Sigmoid colon (tissue), 7 donors: ENCODE data around the gene PJA2. TPM values are rescaled to one million over a fixed set of nuclear protein-coding genes. Genes with fewer than 3 reads are reported as not detected.
"Not testable (repeated sequence)": the region's sequence is repeated elsewhere in the genome, so short reads cannot be mapped to it uniquely, and the experiment has no call there.

ENCODE experiments used
- DNase-seq: peaks from one replicate; pipeline ENCODE4 v3.0.0-alpha.2; 2019
- H3K27ac ChIP-seq, 4 donors: fragments of 200-600 bp; sonication (generic); one replicate each; pipeline ENCODE4 v1.5.1; 2016 to 2019; ENCODE audit warnings: mild to moderate bottlenecking in 1 of 4
- H3K27me3 ChIP-seq, 3 donors: fragments of 200-600 bp; sonication (generic); one replicate each; pipeline ENCODE4 v1.5.1; 2019; ENCODE audit warnings: mild to moderate bottlenecking in 1 of 3
- H3K36me3 ChIP-seq, 4 donors: fragments of 200-600 bp; sonication (generic); one replicate each; pipeline ENCODE4 v1.5.1; 2016 to 2019
- H3K4me1 ChIP-seq, 4 donors: fragments of 200-600 bp; sonication (generic); one replicate each; pipeline ENCODE4 v1.5.1; 2017 to 2019
- H3K4me3 ChIP-seq, 4 donors: fragments of 200-600 bp; sonication (generic); one replicate each; pipeline ENCODE4 v1.5.1; 2017 to 2019; ENCODE audit warnings: mild to moderate bottlenecking in 2 of 4, moderate library complexity in 1 of 4
- H3K9me3 ChIP-seq, 4 donors: fragments of 200-600 bp in 3 of 4; sonication (generic) in 3 of 4; one replicate each; pipeline versions ENCODE4 v1.5.1 to v1.6.1; 2013 to 2019
- CTCF ChIP-seq, 4 experiments: fragments of 450-650 bp in 3 of 4; fragments of 200-600 bp in 1 of 4; IDR thresholded peaks; one replicate each; pipeline ENCODE4 v1.5.1; 2016 to 2019; ENCODE audit warnings: antibody characterized with exemption in 4 of 4, mild to moderate bottlenecking in 3 of 4, moderate library complexity in 2 of 4
- EP300 ChIP-seq, 4 donors: sonication (generic); formaldehyde crosslinking; IDR thresholded peaks; one replicate each; pipeline ENCODE4 v1.6.1; 2017; ENCODE audit warnings: antibody characterized with exemption in 4 of 4
- POLR2A ChIP-seq, 2 donors: fragments of 450-650 bp; IDR thresholded peaks; one replicate each; pipeline ENCODE4 v1.6.1; 2016; ENCODE audit warnings: antibody characterized with exemption in 2 of 2, mild to moderate bottlenecking in 2 of 2, moderate library complexity in 2 of 2
- POLR2AphosphoS5 ChIP-seq, 4 donors: sonication (generic); formaldehyde crosslinking; IDR thresholded peaks; one replicate each; pipeline ENCODE4 v1.6.1; 2017; ENCODE audit warnings: antibody characterized with exemption in 4 of 4
- WGBS, 2 donors: extraction: QIAGEN DNeasy Blood & Tissue Kit; methylation state at CpG; one replicate each; pipeline ENCODE4 v1.1.7; 2013; 5-methylcytosine and 5-hydroxymethylcytosine counted together
- intact Hi-C: fragments of 100-400 bp; cut with DNase I; formaldehyde crosslinking; loops from one replicate; pipeline ENCODE4 v1.15.1; 2023
- polyA plus RNA-seq, 3 donors: library from polyadenylated mRNA; stranded (reverse); fragments of 200-250 nt; gene quantifications; one replicate each; pipeline ENCODE4 v1.2.3, GENCODE V29; 2013
- total RNA-seq, 4 donors: library from RNA; depleted of rRNA; stranded (reverse); fragments of >200 nt; gene quantifications; one replicate each; pipeline ENCODE4 v1.1.0, GENCODE V29; 2016
- donor health status: healthy with polysubstance abuse.
- donor health status: Bipolar disorder and iron deficiency.
- donor health status: healthy.

PJA2 gene
- total and polyA plus RNA-seq, 7 donors = 35.4 to 213 (median 163) TPM

GRCh38 chr5:109426075-109426474, 16.3 kb upstream of the PJA2 start:
- no peaks in the 10 kb centered on the region for H3K27me3 ChIP-seq
- no peak for DNase-seq
- 95 to 97% methylated on average over 3 of the region's 3 CpGs for WGBS, 2 donors
- H3K4me3 ChIP-seq = no peak overlapping the region
- intact Hi-C loops = loop anchor here (10.0 kb wide), 1 partner anchor 741 kb away; no protein-coding TSS in a partner anchor
- peaks cover 0 to 12% (median 5%) of the 10 kb centered on the region in 4 donors for H3K4me1 ChIP-seq
- no peak for TF ChIP-seq EP300 (IDR thresholded peaks at IDR 0.05)
- no peak for TF ChIP-seq POLR2AphosphoS5 (IDR thresholded peaks at IDR 0.05)
- no peak for TF ChIP-seq POLR2A (IDR thresholded peaks at IDR 0.05)
- TF ChIP-seq CTCF (IDR thresholded peaks at IDR 0.05) = no peak
- H3K27ac ChIP-seq = no peak overlapping the region
- H3K36me3 ChIP-seq = no peaks in the 10 kb centered on the region
- H3K9me3 ChIP-seq = no peaks in the 10 kb centered on the region

- H3K36me3 ChIP-seq, H3K9me3 ChIP-seq, DNase-seq, H3K4me3 ChIP-seq, H3K27me3 ChIP-seq, H3K27ac ChIP-seq: not testable (repeated sequence)
- intact Hi-C loops = loop anchor here (10.0 kb wide), 1 partner anchor 741 kb away; no protein-coding TSS in a partner anchor
- peaks cover 0 to 12% (median 5%) of the 10 kb centered on the region in 4 donors for H3K4me1 ChIP-seq
- WGBS, 2 donors = 94% methylated on average over 5 of the region's 5 CpGs
These were observed 15.7 kb upstream of the PJA2 start for GRCh38 chr5:109425521-109425920.

- TF ChIP-seq POLR2AphosphoS5 (IDR thresholded peaks at IDR 0.05) = no peak
- no peak for TF ChIP-seq POLR2A (IDR thresholded peaks at IDR 0.05)
- TF ChIP-seq EP300 (IDR thresholded peaks at IDR 0.05) = no peak
- no peak for TF ChIP-seq CTCF (IDR thresholded peaks at IDR 0.05)
- Histone ChIP-seq H3K4me1 (no peaks in the 10 kb centered on the region), H3K27ac (no peak overlapping the region), H3K9me3 (no peaks in the 10 kb centered on the region), H3K27me3 (no peaks in the 10 kb centered on the region), H3K36me3 (no peaks in the 10 kb centered on the region), H3K4me3 (no peak overlapping the region)
- WGBS, 2 donors = 65 to 85% methylated on average over 2 of the region's 2 CpGs
- intact Hi-C loops = loop anchor here (10.0 kb wide), 1 partner anchor 737 kb away; no protein-coding TSS in a partner anchor
- no peak for DNase-seq
These were observed 12.2 kb upstream of the PJA2 start for GRCh38 chr5:109421956-109422355.

- intact Hi-C loops = no loop called here
- peaks cover 0 to 8% (median 0%) of the 10 kb centered on the region in 4 donors for H3K9me3 ChIP-seq
- WGBS, 2 donors = 95% methylated on average over 3 of the region's 3 CpGs
- H3K4me1 ChIP-seq = no peaks in the 10 kb centered on the region
- no peak for DNase-seq
- TF ChIP-seq POLR2AphosphoS5 (IDR thresholded peaks at IDR 0.05) (no peak), EP300 (IDR thresholded peaks at IDR 0.05) (no peak), POLR2A (IDR thresholded peaks at IDR 0.05) (no peak), CTCF (IDR thresholded peaks at IDR 0.05) (no peak)
- H3K27ac ChIP-seq = no peak overlapping the region
- no peaks in the 10 kb centered on the region for H3K36me3 ChIP-seq
- H3K27me3 ChIP-seq = no peaks in the 10 kb centered on the region
- no peak overlapping the region for H3K4me3 ChIP-seq
These were observed 9.1 kb upstream of the PJA2 start for GRCh38 chr5:109418712-109419352.

- Histone ChIP-seq H3K27me3 (no peaks in the 10 kb centered on the region), H3K36me3 (no peaks in the 10 kb centered on the region), H3K4me1 (peaks cover 0 to 19% (median 18%) of the 10 kb centered on the region in 4 donors), H3K4me3 (no peak overlapping the region), H3K27ac (no peak overlapping the region), H3K9me3 (peaks cover 0 to 8% (median 0%) of the 10 kb centered on the region in 4 donors)
- intact Hi-C loops = no loop called here
- TF ChIP-seq POLR2AphosphoS5 (IDR thresholded peaks at IDR 0.05) (no peak), POLR2A (IDR thresholded peaks at IDR 0.05) (no peak), EP300 (IDR thresholded peaks at IDR 0.05) (no peak), CTCF (IDR thresholded peaks at IDR 0.05) (no peak)
- 89 to 92% methylated on average over 2 of the region's 2 CpGs for WGBS, 2 donors
- DNase-seq = no peak
These were observed 7.1 kb upstream of the PJA2 start for GRCh38 chr5:109416882-109417281.

GRCh38 chr5:109413921-109414461, 4.2 kb upstream of the PJA2 start:
- intact Hi-C loops = loop anchor here (5.0 kb wide), 1 partner anchor 1032 kb away; the partner anchor contains the start of gene FBXL17
- H3K9me3 ChIP-seq, H3K36me3 ChIP-seq, H3K4me3 ChIP-seq, H3K27me3 ChIP-seq, DNase-seq: not testable (repeated sequence)
- Histone ChIP-seq H3K27ac (peak overlapping the region in 3 of 4 donors; percentile 95 to 98 (median 98)), H3K4me1 (peaks cover 0 to 31% (median 30%) of the 10 kb centered on the region in 4 donors)
- WGBS, 2 donors = 81 to 93% methylated on average over 2 of the region's 2 CpGs
